Adrenal gland (tissue), 5 donors: Measurements from ENCODE around the gene ALDH7A1.

Experiments used
- CTCF ChIP-seq, 6 experiments: fragments of 450-650 bp in 4 of 6; fragments of 200-600 bp in 2 of 6; sonication (generic) in 1 of 6; IDR thresholded peaks; 1 replicate in 5 of 6; 2 replicates in 1 of 6; pipeline versions ENCODE4 v1.5.1 to v1.8.0; 2016 to 2021; ENCODE audit warnings: antibody characterized with exemption in 6 of 6, mild to moderate bottlenecking in 2 of 6, moderate library complexity in 1 of 6
- POLR2A ChIP-seq, 2 donors: fragments of 450-650 bp; IDR thresholded peaks; one replicate each; pipeline ENCODE4 v1.6.1; 2017; ENCODE audit warnings: antibody characterized with exemption in 2 of 2, mild to moderate bottlenecking in 2 of 2, moderate library complexity in 1 of 2
- donor health status: DM: no; HTN: no; CAD: no.

- TF ChIP-seq CTCF (IDR thresholded peaks at IDR 0.05) (no peak), POLR2A (IDR thresholded peaks at IDR 0.05) (no peak)
These were observed 36.9 kb upstream of the ALDH7A1 start for GRCh38 chr5:126631920-126632319.
